ENCODE data around the gene ZNF420.

ZNF420 gene

GRCh38 chr19:37160153-37160552 lies 81.9 kb downstream of the ZNF420 start:
- FAIRE-seq: no peak

GRCh38 chr19:37165635-37166034 lies 87.4 kb downstream of the ZNF420 start:
- FAIRE-seq: no peak

DNA sequence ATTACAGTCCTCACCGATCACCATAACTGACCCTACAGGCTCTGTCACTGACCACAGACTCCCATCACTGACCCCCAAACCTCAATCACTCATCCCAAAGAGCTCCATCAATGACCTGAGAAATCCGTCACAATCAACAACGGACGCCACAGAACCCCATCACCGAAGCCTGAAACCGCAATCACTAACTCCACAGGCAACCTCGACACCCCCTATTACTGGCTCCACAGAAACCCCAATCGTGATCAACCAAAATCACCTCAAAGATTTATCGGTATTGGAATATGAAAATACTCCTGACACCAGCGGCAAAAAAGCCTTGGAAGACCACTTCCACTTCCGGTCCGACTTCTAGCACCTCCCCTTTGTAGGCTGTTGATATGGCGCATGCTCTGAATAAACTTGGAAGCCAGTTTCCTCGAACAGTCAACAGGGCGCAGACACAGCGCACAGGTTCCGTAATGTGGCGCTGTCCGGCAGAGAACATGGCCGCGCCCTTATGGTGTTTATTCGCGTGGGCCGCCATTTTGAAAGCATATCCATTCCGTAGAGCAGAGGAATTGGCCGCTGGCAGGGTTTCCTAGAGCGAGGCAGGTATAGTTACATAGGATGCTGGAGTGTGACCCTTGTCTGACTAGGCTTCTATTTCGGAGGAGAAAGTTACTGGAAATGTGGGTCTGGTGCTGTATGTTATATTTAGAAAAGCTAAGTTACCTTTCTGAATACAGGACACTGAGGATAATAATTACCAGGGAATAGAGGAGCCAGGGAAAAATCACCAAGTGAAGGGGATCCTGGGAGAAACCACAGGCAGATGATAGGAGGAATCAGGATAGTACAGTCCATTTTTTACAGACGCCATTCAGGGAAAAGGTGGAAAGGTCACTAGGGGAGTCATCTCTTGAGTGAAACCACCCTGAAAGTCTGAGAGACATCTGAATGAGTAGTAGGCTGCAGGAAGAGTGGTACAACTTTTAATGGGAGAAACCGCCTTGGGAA lies 94.4 kb downstream of the ZNF420 start, which contains the start of gene ZNF585A:
TSS of gene ZNF585A (minus strand) at position 328 of the 999 bp plus-strand sequence. CDS start 2,785 bp downstream, outside the sequence.
- FAIRE-seq: peak; percentile 100
